OCI-LY7 (cell line): ENCODE results near the gene MRAP. TPM values are rescaled to one million over a fixed set of nuclear protein-coding genes. Genes with fewer than 3 reads are reported as not detected.

ENCODE experiments used
- BruUV-seq: library from RNA; stranded (reverse); fragments of 400-500 nt; replicated peaks from 2 replicates; lab custom pipeline; 2021; lab: Mats Ljungman, UMichigan
- CTCF ChIA-PET: fragments of 300-600 bp; sonication (Branson Sonifier 250); formaldehyde crosslinking; loops from one replicate; lab custom pipeline; 2022; ENCODE audit warnings: antibody characterized with exemption; ENCODE audit not compliant: unreplicated experiment; lab: Charles Lee
- POLR2A ChIA-PET: fragments of 300-600 bp; sonication (Branson Sonifier 250); formaldehyde crosslinking; loops from one replicate; lab custom pipeline; 2022; ENCODE audit warnings: antibody characterized with exemption; lab: Charles Lee
- DNase-seq: peaks from one replicate; pipeline ENCODE4 v3.0.0-alpha.2; 2015; ENCODE audit warnings: low spot score
- H2AFZ ChIP-seq: fragments of 200-600 bp; sonication (generic), shearing (Covaris generic); 2 replicates; pipeline ENCODE4 v1.6.1; 2014; ENCODE audit warnings: mild to moderate bottlenecking, antibody characterized with exemption, low read length, moderate library complexity
- H3K27ac ChIP-seq: fragments of 200-600 bp; sonication (generic); 2 replicates; pipeline ENCODE4 v1.5.1; 2014; ENCODE audit warnings: mixed run types, low read depth, mild to moderate bottlenecking, moderate library complexity, low read length, inconsistent platforms; ENCODE audit not compliant: poor library complexity, severe bottlenecking
- H3K36me3 ChIP-seq: fragments of 200-600 bp; sonication (generic); 2 replicates; pipeline ENCODE4 v1.6.1; 2014; ENCODE audit warnings: mild to moderate bottlenecking, antibody characterized with exemption, low read length, moderate library complexity, mixed read lengths; ENCODE audit not compliant: insufficient read depth
- H3K4me1 ChIP-seq: fragments of 200-600 bp; sonication (generic); 2 replicates; pipeline ENCODE4 v1.5.1; 2014; ENCODE audit warnings: mild to moderate bottlenecking, low read length; ENCODE audit not compliant: insufficient read depth, poor library complexity, severe bottlenecking
- H3K4me2 ChIP-seq: fragments of 200-600 bp; sonication (generic); 2 replicates; pipeline ENCODE4 v1.6.1; 2014; ENCODE audit warnings: mild to moderate bottlenecking, low read length
- H3K4me3 ChIP-seq: fragments of 200-600 bp; sonication (generic); 2 replicates; pipeline ENCODE4 v1.5.1; 2014; ENCODE audit warnings: mild to moderate bottlenecking, low read depth, low read length; ENCODE audit not compliant: poor library complexity, severe bottlenecking
- H3K79me2 ChIP-seq: fragments of 200-600 bp; sonication (generic); 2 replicates; pipeline ENCODE4 v1.6.1; 2016; ENCODE audit warnings: low read depth, mild to moderate bottlenecking, low read length, moderate library complexity, mixed read lengths; ENCODE audit not compliant: insufficient read depth
- H3K9me2 ChIP-seq: fragments of 200-600 bp; sonication (generic); 2 replicates; pipeline ENCODE4 v1.6.1; 2016; ENCODE audit warnings: mild to moderate bottlenecking, low read length, mixed read lengths; ENCODE audit not compliant: insufficient read depth
- H3K9me3 ChIP-seq: fragments of 200-600 bp; sonication (generic); 2 replicates; pipeline ENCODE4 v1.6.1; 2014; ENCODE audit warnings: mild to moderate bottlenecking, mixed run types, low read length, mixed read lengths
- H4K20me1 ChIP-seq: fragments of 200-600 bp; sonication (generic); 2 replicates; pipeline ENCODE4 v1.6.1; 2014; ENCODE audit warnings: mild to moderate bottlenecking, antibody characterized with exemption, low read length, moderate library complexity, mixed read lengths; ENCODE audit not compliant: insufficient read depth
- EZH2phosphoT487 ChIP-seq: fragments of 200-600 bp; sonication (generic); IDR thresholded peaks from 2 replicates; pipeline ENCODE4 v1.6.1; 2018; ENCODE audit warnings: low read depth, borderline replicate concordance, mild to moderate bottlenecking, mixed run types, antibody characterized with exemption, low read length, moderate library complexity, mixed read lengths
- intact Hi-C: fragments of 100-400 bp; cut with micrococcal nuclease; formaldehyde crosslinking; loops from one replicate; pipeline ENCODE4 v1.10.0; 2022; ENCODE audit not compliant: unreplicated experiment
- total RNA-seq, 2 experiments: library from RNA; depleted of rRNA in 1 of 2; stranded (reverse); fragments of >200 nt in 1 of 2; shearing (Covaris generic) in 1 of 2; gene quantifications; 2 replicates each; pipeline ENCODE4 v1.2.3, GENCODE V29; 2014 to 2022
- TF ChIP-seq, protein P1 (sequence below): fragments of 200-600 bp; sonication (generic); conservative IDR thresholded peaks from 2 replicates; pipeline ENCODE4 v1.5.1; 2014; ENCODE audit warnings: mild to moderate bottlenecking, antibody characterized with exemption, low read length, moderate library complexity, mixed read lengths

The MRAP gene
- total RNA-seq, 2 experiments from 2014 or later: not detected

DNA sequence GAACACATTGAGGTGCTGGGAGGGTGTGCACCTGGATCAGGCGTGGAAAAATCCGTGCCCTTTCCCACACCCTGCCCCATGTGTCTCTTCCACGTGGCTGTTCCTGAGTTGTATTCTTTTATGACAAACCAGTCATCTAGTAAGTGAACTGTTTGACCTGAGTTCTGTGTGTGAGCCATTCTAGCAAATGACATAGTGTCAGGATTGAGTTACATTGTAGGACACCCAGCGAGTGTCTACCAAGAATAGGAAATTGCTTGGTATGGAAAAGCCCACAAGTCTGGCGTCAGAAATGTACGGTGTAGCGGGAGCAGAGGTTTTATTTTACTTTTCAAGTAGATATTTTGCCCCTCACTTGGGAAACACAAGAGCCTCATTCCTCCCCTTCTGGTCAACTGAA is 1.2 kb upstream of the MRAP start:
- ChIA-PET POLR2A (interaction anchor here (0.5 kb wide), 1 partner anchor 122 kb away, joined by 6 read pairs; no protein-coding TSS in a partner anchor), CTCF (no interaction called here)
- H3K9me3 ChIP-seq: no peaks in the 10 kb centered on the region
- H3K79me2 ChIP-seq: no peaks in the 10 kb centered on the region
- no peaks in the 10 kb centered on the region for H3K9me2 ChIP-seq
- H3K4me1 ChIP-seq: no peaks in the 10 kb centered on the region
- H3K27ac ChIP-seq: no peak overlapping the region
- H4K20me1 ChIP-seq: no peaks in the 10 kb centered on the region
- DNase-seq: no peak
- intact Hi-C loops: no loop called here
- no TSS peak for BruUV-seq
- no peak overlapping the region for H3K4me2 ChIP-seq
- H3K4me3 ChIP-seq: no peak overlapping the region
- no peak overlapping the region for H2AFZ ChIP-seq
- TF ChIP-seq EZH2phosphoT487: no peak
- TF ChIP-seq, protein P1, sequence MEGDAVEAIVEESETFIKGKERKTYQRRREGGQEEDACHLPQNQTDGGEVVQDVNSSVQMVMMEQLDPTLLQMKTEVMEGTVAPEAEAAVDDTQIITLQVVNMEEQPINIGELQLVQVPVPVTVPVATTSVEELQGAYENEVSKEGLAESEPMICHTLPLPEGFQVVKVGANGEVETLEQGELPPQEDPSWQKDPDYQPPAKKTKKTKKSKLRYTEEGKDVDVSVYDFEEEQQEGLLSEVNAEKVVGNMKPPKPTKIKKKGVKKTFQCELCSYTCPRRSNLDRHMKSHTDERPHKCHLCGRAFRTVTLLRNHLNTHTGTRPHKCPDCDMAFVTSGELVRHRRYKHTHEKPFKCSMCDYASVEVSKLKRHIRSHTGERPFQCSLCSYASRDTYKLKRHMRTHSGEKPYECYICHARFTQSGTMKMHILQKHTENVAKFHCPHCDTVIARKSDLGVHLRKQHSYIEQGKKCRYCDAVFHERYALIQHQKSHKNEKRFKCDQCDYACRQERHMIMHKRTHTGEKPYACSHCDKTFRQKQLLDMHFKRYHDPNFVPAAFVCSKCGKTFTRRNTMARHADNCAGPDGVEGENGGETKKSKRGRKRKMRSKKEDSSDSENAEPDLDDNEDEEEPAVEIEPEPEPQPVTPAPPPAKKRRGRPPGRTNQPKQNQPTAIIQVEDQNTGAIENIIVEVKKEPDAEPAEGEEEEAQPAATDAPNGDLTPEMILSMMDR: no peak
- H3K36me3 ChIP-seq: peaks cover 17% of the 10 kb centered on the region; the same call in 1 of the 2 replicates

DNA sequence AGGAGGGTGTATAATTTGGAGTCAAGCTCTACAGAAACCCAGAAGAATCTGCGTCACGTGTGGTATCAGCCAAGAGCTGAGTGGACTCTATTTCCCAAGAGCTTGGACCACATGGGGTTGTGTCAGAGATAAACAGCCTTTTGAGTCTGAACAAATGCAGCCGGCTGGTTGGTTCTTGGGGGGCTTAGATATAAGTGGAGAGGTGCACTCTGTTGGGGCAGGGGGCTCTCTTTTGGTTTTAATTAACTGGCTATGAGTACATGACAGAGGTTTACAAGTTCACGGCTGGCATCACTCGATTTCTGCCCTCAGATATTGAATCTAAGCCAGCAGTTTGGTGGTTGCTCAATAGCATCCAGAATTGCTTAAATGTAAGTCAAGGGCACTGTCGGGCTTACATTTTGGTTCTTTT is 501 bp upstream of the MRAP start:
- POLR2A ChIA-PET: interaction anchor here (0.5 kb wide), 1 partner anchor 121 kb away, joined by 6 read pairs; no protein-coding TSS in a partner anchor
- Histone ChIP-seq H3K27ac (no peak overlapping the region), H3K9me3 (no peaks in the 10 kb centered on the region), H3K36me3 (peaks cover 20% of the 10 kb centered on the region; the same call in 1 of the 2 replicates), H2AFZ (no peak overlapping the region), H3K4me3 (no peak overlapping the region), H3K4me2 (no peak overlapping the region), H3K9me2 (no peaks in the 10 kb centered on the region), H3K4me1 (no peaks in the 10 kb centered on the region), H3K79me2 (no peaks in the 10 kb centered on the region), H4K20me1 (no peaks in the 10 kb centered on the region)
- intact Hi-C loops: no loop called here
- no peak for TF ChIP-seq EZH2phosphoT487
- TF ChIP-seq, protein P1: no peak
- DNase-seq: no peak
- CTCF ChIA-PET: no interaction called here
- BruUV-seq: no TSS peak

DNA sequence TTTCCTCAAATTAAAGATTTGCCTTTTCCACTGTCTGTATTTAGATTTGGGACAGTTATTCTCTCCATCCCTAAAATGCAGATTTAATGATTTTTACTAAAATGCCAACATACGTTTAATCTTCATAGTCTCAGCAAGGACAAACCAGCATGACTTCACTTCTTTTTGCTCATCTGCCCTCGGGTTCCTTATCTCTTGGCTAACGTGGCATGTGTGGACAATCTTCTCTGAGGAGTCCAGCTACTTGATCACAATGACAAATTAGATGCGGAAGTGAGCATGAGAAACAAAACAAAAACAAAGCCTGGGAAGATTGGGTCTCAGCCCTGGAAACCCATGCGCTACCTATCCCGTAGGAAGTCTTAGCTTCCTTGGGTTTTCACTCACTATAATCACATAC is 1.0 kb downstream of the MRAP start:
- H3K9me2 ChIP-seq: no peaks in the 10 kb centered on the region
- H3K4me2 ChIP-seq: no peak overlapping the region
- H3K36me3 ChIP-seq: peaks cover 20% of the 10 kb centered on the region; the same call in 1 of the 2 replicates
- ChIA-PET CTCF (no interaction called here), POLR2A (interaction anchor here (0.7 kb wide), 1 partner anchor 9 kb away, joined by 6 read pairs; no protein-coding TSS in a partner anchor)
- TF ChIP-seq, protein P1: no peak
- no peak for TF ChIP-seq EZH2phosphoT487
- no peaks in the 10 kb centered on the region for H3K79me2 ChIP-seq
- no peak overlapping the region for H3K27ac ChIP-seq
- H3K9me3 ChIP-seq: no peaks in the 10 kb centered on the region
- BruUV-seq: no TSS peak
- intact Hi-C loops: no loop called here
- H2AFZ ChIP-seq: no peak overlapping the region
- H3K4me1 ChIP-seq: no peaks in the 10 kb centered on the region
- no peak overlapping the region for H3K4me3 ChIP-seq
- no peaks in the 10 kb centered on the region for H4K20me1 ChIP-seq
- DNase-seq: no peak
